Endometrium (tissue), 2 donors: Measurements from ENCODE around the gene DENND1A.

Source experiments
- FAIRE-seq: peaks from 2 replicates; lab custom pipeline; 2012; peaks lifted over from hg19 to GRCh38; lab: Jason Lieb, UNC
- donor health status: control.
- donor health status: control.

The DENND1A gene

DNA sequence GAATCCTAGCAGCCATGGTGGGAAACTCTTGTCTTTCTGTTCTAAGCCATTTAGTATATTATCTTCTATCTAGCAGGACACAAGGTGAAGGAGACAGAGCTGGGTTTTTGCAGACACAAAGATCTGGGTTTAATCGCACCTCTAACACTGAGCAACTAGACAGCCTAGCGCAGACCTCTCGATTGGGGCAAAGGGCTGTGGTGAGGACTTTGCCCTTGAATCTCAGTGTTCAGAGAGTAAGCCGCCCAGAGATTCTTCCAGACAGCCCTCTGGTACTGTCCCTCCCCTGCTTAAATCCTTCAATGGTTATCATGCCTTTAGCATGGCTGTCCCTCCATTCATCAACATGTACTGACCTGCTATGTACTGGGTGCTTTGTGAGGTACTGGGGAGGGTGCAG is 445.8 kb downstream of the DENND1A start:
- FAIRE-seq: no peak

GRCh38 chr9:123483191-123483803 is 446.6 kb downstream of the DENND1A start:
- FAIRE-seq: no peak

GRCh38 chr9:123482295-123482968 is 447.5 kb downstream of the DENND1A start:
- no peak for FAIRE-seq

GRCh38 chr9:123481209-123481865 is 448.6 kb downstream of the DENND1A start:
- no peak for FAIRE-seq

DNA sequence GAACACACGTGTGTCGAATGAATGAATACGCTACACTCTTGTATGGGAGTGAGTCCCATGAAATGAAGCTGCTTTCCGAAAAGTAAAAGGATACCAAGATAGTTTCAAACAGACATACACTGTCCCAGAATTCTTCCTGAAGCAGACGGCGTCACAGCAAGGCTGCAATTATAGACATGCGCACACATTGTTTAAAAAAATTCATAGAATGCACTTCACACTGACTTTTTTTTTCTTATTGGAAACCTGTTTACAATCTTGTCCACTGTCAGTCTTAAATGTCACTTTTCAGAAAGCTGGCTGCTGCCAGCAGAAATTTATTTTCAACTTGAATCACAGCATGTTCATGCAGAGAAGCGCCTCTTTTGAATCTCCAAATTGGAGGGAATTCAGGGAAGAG is 449.1 kb downstream of the DENND1A start:
- FAIRE-seq: no peak

GRCh38 chr9:123480096-123480495 is 449.8 kb downstream of the DENND1A start:
- no peak for FAIRE-seq

- no peak for FAIRE-seq
Observed at GRCh38 chr9:123478967-123479602, 450.8 kb downstream of the DENND1A start.

- FAIRE-seq: no peak
Observed at GRCh38 chr9:123478160-123478559, 451.8 kb downstream of the DENND1A start.

- FAIRE-seq: no peak
Observed at GRCh38 chr9:123475407-123475806, 454.5 kb downstream of the DENND1A start.

DNA sequence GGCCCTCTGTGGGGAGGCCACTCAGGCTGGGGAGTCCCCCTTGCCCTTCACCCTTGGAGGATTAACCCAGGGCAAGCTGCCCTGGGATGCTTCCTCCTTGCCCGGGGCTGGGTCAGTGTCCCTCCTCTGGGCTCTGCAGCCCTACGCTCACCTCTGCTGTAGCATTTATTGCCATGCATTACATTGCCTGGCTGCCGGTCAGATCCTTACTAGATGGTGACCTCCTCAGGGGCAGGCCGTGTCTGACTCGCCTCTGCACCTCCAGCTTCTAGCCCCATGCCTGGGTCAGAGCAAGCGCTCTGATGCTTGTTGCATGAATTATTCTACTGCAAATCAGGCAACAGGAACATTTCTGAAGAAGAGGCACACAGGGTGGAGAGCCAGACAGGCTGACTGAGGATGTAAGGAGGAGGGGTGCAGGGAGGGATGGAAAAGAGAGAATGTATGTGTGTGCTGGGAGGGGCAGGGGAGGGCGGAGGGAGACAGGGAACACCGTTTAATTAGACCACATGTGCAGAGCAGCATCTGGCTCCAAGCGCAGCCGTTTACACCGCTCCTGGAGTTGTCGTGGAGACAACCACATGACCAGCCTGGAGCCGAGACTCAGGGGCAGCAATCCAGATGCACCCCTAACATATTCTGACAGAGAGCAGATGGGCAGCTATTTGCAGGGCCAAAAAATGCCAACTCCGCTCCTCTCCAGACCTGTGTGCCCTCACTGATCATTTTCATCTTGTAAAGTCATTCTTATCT is 456.9 kb downstream of the DENND1A start:
- no peak for FAIRE-seq

GRCh38 chr9:123471843-123472570 is 457.9 kb downstream of the DENND1A start:
- no peak for FAIRE-seq

DNA sequence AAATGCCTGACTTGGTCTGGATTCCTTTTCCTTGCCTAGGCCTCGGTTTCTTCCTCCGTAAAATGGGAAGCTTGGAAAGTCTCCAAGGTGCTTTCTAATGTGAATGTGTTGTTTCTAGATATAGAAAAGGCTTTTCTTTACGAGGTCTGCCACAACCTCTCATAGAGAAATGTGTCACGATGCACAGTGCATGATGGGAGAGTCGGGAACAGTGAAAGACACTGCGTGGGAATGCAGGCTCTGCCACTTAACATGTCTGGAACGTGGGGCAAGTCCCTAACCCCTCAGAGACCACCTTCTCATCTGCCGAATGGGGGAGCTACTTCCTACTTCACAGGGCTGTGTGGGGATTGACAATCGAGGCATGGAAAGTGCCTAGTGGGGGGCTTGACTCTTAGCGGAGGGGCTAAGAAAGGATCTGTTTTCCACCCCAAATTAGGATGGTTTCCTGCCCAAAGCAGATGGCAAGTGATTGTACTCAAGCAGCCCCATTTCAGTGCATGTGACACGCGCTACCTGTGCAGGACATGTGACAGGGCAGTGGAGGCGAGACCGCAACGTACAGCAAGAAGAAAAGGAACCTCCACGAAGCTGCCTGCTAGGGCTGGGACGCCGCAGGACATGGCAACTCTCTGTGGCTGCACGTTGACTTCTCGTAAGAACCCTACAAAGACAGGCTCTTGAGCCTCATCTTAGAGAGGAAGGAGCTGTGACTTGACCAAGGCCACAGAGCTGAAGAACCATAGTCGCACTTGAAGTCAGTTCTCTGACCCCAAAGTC is 458.7 kb downstream of the DENND1A start:
- FAIRE-seq: no peak

DNA sequence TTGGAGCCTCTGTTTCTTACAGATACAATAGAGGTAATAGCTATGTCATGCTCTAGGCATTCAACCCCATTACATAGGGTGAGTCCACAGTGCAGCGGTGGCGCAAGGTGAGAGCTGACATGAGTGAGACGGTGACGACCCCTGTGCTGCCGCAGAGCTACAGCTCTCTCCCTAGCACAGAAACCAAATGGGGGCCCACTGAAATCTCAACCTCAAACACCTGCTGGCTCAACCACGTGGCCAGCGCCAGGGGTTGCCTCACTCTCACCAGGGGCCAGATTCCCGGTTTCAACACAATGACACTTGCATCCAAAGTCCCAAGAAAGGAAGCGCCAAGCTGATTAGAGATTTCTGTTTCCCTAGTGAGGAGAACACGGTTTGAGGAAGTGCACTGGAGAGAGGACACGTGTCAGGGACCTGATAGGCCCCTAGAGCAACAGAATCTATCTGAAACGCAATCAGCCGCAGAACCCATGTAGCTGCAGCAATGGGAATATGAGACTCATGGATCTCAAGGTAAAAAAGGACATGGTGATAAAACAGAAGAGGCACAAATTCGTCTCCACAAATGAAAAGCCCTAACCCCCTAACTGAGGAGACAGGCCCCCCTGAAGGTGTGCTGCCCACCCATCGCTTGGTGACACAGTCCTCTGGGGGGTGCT is 459.7 kb downstream of the DENND1A start:
- FAIRE-seq: no peak

DNA sequence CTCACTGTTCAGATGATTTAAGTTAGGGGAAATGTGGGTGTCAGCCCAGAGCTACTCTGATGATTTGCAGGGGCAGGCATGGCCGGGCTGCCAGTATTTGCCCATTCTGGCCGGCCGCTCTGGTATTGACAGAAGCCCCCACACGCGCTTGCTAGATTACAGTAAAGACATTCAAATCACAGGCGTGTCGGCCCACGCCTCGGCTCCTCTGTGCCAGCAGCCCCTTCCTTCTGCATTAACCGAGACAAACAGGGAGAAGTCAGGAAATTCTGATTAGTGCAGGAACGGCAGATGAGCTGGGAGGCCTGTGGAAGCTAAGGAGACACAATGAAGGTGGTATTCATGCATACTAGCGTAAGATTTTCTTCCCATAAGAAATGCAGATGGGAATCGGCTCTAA is 460.6 kb downstream of the DENND1A start:
- FAIRE-seq: no peak

DNA sequence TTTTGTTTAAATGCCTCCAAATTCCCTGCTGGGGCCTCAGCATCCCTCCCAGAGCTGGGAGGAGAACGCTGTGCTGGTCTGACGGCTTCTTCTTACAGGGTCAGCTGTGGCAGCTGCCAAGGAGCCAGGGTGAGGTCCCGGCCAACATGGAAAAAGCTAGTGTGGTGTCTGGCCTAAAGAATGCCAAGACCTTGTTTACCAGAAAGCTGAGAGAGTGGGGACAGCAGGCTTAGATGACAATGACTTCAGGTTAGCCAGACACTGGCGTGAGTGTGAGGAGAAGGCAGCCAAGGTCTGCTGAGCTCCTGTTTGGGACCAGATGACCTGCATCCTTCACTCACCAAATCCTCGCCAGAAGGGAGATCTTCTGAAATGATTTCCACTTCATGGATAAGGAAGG is 461.4 kb downstream of the DENND1A start:
- no peak for FAIRE-seq

DNA sequence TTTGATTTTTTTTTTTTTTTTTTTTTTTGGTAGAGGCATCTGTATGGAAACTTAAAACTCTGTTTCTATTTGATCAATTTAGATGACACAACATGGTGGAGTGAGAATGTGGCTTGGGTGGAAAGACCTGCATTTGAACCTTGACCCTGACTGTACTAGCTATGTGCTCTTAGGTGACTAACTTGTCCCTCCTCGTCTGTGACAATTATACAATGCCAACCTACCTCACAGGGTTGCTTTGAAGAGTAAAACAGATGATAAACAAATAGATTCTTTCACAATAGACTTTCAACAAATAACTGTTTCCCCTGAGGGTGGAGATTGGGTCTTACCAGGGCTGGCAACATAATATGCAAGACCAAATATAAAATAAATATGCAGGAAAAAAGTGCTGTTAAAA is 464.6 kb downstream of the DENND1A start:
- FAIRE-seq: no peak

DNA sequence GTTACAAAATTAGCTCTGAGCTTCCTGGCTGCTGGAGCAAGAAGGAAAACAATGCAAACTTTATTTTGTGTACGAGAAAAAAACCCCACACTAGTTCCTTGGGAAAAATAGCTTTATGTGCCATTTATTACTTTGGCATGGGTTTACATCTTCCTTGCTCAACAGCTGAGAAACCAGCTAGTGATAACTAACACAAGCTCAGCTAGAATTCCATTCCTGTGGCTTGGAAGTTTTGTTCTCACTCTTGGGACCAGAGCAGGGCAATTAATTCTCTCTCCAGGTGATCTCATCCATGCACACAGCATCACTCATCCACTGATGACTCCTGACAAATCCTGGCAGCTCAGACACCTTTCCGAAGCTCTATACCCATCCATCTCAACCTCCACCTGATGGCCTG is 469.8 kb downstream of the DENND1A start:
- no peak for FAIRE-seq

- FAIRE-seq: no peak
Observed at GRCh38 chr9:123457583-123457982, 472.3 kb downstream of the DENND1A start.

- FAIRE-seq: no peak
Observed at GRCh38 chr9:123456011-123456410, 473.9 kb downstream of the DENND1A start.

DNA sequence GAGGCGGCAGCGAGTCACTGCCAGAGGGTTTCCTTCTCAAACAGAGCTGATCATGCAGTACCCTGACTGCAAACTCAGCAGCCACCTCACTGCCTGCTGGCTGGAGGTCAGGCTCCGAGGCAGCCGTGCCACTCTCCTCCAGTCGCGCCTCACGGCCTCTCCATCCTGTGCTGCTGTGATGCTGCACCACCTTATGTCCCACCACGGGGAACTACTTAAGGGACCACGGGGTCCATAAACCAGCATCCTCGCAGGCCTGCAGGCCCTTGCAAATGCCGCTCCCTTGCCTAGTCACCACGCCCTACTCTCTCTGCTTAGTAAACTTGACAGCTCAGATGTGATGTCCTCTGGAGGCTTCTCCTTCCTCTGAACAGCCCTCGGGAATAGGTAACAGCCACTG is 474.7 kb downstream of the DENND1A start:
- no peak for FAIRE-seq
